RPMI8226 (cell line): ENCODE measurements around the gene NDUFAF3.
A peak's percentile ranks its signal among the peaks of the same experiment; 100 is the strongest.

Experiments used
- DNase-seq: peaks from one replicate; pipeline ENCODE4 v3.0.0-alpha.2; 2015

NDUFAF3 gene

GRCh38 chr3:49021813-49022687 lies at the start of gene NDUFAF3:
TSS of gene NDUFAF3 (plus strand) at chr3:49022121. CDS start at chr3:49022145, 24 bp downstream.
- DNase-seq, result peak; percentile 96

GRCh38 chr3:48974076-48974864 lies 47.7 kb upstream of the NDUFAF3 start:
- DNase-seq, result peak; percentile 18

- no peak for DNase-seq
These were observed 42.5 kb upstream of the NDUFAF3 start for GRCh38 chr3:48979451-48979850.

- no peak for DNase-seq
These were observed 41.6 kb upstream of the NDUFAF3 start for GRCh38 chr3:48980295-48980694.

- DNase-seq, result no peak
These were observed 39.9 kb upstream of the NDUFAF3 start for GRCh38 chr3:48982016-48982415.

- no peak for DNase-seq
These were observed 39.2 kb upstream of the NDUFAF3 start for GRCh38 chr3:48982686-48983085.

GRCh38 chr3:48983096-48983495 lies 38.8 kb upstream of the NDUFAF3 start:
- DNase-seq, result no peak

GRCh38 chr3:48984663-48985062 lies 37.3 kb upstream of the NDUFAF3 start:
- DNase-seq, result no peak

GRCh38 chr3:48985831-48986376 lies 36.0 kb upstream of the NDUFAF3 start:
- DNase-seq, result no peak

GRCh38 chr3:48989126-48989795 lies 32.7 kb upstream of the NDUFAF3 start:
- peak; percentile 18 for DNase-seq

- DNase-seq, result peak; percentile 85
These were observed 31.9 kb upstream of the NDUFAF3 start, which contains the start of gene P4HTM for GRCh38 chr3:48989796-48990635. TSS of gene P4HTM (plus strand) at chr3:48990241. CDS start at chr3:48990257, 16 bp downstream.

GRCh38 chr3:48990636-48991469 lies 31.1 kb upstream of the NDUFAF3 start:
- peak; percentile 58 for DNase-seq

GRCh38 chr3:48991851-48992545 lies 29.9 kb upstream of the NDUFAF3 start:
- no peak for DNase-seq

- DNase-seq, result no peak
These were observed 28.1 kb upstream of the NDUFAF3 start for GRCh38 chr3:48993834-48994233.

- DNase-seq, result no peak
These were observed 25.3 kb upstream of the NDUFAF3 start for GRCh38 chr3:48996640-48997039.

- DNase-seq, result no peak
These were observed 24.8 kb upstream of the NDUFAF3 start for GRCh38 chr3:48997102-48997635.

GRCh38 chr3:48997714-48998637 lies 23.9 kb upstream of the NDUFAF3 start:
- DNase-seq, result no peak

GRCh38 chr3:48999085-48999858 lies 22.6 kb upstream of the NDUFAF3 start:
- peak; percentile 43 for DNase-seq
